SU-DHL-6 (cell line): ENCODE data around the gene AGPAT3.

ENCODE experiments used
- EZH2phosphoT487 ChIP-seq: fragments of 200-600 bp; sonication (generic), shearing (Covaris generic); conservative IDR thresholded peaks from 2 replicates; pipeline ENCODE4 v1.6.1; 2018; ENCODE audit warnings: mild to moderate bottlenecking, antibody characterized with exemption, low read length, moderate library complexity, mixed read lengths
- TF ChIP-seq, protein P1 (sequence below): fragments of 200-600 bp; sonication (generic); IDR thresholded peaks from one replicate; pipeline ENCODE4 v1.5.1; 2017; ENCODE audit warnings: antibody characterized with exemption, mild to moderate bottlenecking, low read length, moderate library complexity; ENCODE audit not compliant: insufficient read depth, poor library complexity, severe bottlenecking

DNA sequence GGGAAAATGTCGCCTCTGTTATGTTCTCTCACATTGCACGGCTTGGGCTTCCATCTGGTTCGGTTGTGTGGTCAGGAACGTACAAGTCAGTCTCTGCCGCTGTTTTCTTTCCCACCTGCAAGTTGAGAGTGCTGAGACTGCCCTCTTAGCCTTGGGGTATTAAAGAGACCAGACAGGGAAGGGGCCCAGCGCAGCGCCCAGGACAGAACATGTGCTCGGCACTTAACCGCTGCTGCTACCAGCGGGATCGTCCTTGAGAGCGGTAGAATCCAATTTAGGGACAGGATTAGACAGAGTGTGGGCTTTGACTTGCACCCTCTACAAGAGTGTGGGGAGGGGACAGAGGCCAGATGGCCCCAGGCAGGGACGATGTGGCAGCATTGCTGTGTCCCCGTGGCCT, 17.7 kb upstream of the AGPAT3 start:
- TF ChIP-seq, protein P1, sequence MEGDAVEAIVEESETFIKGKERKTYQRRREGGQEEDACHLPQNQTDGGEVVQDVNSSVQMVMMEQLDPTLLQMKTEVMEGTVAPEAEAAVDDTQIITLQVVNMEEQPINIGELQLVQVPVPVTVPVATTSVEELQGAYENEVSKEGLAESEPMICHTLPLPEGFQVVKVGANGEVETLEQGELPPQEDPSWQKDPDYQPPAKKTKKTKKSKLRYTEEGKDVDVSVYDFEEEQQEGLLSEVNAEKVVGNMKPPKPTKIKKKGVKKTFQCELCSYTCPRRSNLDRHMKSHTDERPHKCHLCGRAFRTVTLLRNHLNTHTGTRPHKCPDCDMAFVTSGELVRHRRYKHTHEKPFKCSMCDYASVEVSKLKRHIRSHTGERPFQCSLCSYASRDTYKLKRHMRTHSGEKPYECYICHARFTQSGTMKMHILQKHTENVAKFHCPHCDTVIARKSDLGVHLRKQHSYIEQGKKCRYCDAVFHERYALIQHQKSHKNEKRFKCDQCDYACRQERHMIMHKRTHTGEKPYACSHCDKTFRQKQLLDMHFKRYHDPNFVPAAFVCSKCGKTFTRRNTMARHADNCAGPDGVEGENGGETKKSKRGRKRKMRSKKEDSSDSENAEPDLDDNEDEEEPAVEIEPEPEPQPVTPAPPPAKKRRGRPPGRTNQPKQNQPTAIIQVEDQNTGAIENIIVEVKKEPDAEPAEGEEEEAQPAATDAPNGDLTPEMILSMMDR: no peak
- no peak for TF ChIP-seq EZH2phosphoT487
